GF-D8 (cell line): Measurements from ENCODE around the gene DLG2.
"Not testable (repeated sequence)": the region's sequence is repeated elsewhere in the genome, so short reads cannot be mapped to it uniquely, and the experiment has no call there.

Source experiments
- DNase-seq: peaks from one replicate; lab custom pipeline; 2025; lab: John Stamatoyannopoulos, UW

DLG2 gene

DNA sequence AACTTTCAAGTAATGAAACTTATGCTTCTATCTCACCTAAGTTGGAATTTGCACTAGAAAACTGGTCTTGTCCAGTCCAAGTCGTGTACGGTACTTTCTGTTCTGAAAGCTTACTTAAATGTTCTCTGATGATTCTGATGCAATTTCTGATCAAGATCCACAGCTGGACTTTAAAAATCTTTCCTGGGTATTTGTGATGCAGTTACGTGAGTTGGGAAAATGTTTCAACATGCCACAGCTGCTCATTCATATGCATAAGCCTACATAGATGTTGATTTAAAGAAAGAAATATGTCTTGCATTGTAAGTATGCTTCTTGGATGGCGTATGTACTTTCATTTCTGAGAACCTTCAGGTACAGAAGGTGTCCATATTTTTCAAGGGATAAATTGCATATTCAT is 1847.3 kb downstream of the DLG2 start:
- no peak for DNase-seq

DNA sequence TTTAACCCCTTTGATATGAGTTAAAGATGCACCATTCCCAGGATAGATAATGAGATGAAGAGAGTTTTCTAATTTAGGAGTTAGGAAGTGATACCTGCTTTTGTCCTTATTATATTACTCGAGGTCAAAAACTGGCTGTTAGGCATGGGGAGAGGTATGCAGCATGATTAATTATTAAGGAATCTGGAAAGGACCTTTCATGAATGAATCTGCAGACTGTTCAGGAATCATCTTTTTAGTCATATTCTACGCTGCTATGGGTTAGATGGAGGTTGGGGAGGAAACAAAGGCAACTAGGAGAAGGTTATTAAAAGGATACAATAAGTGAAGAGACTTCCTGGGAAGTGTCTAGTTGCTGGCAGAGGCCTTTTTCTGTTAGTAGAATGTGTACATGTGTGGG is 1848.5 kb downstream of the DLG2 start:
- DNase-seq: no peak

DNA sequence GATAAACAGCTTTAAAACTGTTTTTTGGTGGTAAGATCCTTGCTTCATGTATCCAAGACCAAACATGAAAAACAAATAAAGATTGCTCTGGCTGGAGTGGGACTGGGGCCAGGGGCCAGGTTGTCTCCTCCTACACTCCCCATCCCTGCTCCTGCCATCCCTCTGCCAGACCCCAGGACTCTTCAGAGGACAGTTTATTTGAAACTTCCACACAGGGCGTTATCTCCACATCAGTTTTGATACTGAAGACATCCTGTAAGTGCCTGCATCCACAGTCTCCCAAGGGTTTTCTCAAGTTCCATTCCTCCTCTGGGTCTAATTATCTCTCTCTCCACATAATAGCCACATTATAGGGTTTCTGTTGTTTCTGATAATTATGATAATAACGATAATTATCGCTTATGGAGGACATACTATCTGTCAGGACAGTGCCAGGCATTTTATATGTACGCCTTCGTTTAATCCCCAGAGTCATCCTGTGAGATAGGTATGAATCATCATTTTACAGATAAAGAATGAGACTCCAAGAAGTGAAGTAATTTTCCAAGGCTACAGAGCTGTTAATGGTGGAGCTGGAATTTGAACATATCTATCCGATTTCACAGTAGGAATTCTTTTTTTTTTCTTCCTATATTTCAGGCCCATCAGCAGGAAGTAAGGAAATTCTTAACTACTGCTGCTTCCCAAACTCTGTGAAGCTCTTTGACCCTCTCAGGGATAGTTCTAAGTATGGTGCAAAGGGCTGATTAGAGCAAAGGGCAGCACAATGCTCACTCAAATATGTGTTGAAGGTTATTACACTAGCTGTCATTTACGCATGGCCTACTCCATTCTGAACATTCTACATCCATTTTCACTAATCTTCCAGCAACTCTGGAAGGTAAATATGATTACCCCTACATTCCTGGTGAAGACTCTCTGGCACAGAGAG is 1852.9 kb downstream of the DLG2 start:
- DNase-seq: no peak

DNA sequence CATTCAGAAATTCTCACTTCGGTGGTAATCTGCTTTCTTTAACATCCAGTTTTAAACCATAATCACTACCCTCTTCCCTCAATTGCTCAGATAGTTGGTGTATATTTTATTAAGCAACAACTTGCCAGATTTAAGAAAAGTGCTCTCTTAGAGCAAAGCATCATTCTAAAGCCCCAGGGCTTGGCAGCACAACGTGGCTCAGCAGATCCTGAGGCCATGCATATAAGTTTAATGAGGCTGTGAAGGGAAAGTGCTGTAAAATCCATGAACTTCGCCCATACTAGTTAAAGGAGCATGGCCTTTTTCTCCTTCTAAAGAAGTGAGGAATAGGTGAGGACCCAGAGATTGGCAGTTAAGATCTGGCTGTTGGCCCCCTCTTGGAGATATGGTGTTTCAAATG is 1858.7 kb downstream of the DLG2 start:
- no peak for DNase-seq

DNA sequence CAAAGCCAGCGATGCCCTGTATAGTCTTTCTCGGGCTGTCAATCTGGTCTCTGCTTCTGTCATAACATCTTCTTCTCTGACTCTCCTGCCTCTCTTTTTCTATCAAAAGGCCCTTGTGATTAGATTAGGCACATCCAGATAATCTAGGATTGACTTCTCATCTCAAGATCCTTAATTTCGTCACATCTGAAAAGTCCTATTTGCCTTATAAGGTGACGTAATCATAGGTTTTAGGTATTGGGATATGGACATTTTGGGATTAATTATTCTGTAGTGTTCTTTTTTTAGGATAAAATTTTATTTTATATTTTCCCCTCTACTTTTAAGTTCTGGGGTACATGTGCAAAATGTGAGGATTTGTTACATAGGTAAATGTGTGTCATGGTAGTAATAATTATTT is 1860.2 kb downstream of the DLG2 start:
- DNase-seq: no peak

DNA sequence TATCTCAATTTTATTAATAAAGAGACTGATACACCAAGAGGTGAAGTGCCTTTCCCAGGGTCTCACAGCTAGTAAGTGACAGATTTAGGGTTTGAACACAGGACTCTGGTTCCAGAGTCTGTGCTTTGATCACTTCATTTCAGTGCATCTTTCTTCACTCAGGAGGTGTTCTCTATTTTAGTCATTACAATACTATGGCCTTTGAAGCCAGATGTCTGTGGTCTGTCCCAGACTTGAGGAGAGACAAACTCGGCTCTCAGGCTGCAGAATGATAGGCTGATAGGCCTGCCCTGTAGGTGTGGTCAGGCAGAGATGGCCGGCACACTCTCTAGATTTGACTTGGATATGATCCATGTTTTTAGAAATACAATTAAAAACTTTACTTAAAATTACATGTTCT is 1862.5 kb downstream of the DLG2 start:
- no peak for DNase-seq

DNA sequence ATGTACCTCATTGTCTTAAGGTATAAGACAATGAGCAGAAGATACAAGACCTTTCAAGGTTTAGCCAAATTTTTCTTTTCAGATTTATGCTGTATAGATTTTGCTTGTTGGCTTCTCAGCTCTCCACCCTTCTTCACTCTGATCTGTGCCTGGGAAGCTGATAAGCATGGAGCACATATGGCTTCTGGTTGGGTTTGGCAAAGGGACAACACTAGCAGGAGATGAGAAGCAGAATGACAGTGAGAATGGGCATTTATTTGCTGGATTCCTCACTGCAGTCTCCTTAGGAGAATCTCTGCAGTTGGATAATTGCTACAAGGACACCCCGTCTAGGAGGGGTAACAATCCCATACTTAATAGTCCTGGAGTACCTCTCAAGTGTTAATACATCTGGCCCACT is 1866.2 kb downstream of the DLG2 start:
- DNase-seq: no peak

GRCh38 chr11:83759148-83759547 is 1868.0 kb downstream of the DLG2 start:
- DNase-seq: no peak

DNA sequence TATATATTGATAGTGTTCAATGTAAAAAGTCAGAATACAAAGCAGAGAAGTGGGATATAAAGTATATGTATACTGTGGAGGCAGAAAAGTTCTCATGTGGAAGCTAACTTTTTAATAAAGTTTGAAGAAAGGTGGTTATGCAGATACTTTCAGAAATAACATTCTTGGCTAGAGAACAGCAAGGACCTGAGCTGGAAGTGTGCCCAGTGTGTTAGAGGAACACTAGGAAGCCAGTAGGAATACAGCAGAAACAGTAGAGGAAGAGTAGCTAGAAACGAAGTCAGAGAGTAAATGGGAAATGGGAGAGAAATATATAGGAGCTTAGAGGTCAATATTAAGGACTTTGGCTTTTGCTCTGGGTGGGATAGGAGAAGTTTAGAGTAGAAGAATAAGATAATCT is 1876.1 kb downstream of the DLG2 start:
- DNase-seq: no peak

DNA sequence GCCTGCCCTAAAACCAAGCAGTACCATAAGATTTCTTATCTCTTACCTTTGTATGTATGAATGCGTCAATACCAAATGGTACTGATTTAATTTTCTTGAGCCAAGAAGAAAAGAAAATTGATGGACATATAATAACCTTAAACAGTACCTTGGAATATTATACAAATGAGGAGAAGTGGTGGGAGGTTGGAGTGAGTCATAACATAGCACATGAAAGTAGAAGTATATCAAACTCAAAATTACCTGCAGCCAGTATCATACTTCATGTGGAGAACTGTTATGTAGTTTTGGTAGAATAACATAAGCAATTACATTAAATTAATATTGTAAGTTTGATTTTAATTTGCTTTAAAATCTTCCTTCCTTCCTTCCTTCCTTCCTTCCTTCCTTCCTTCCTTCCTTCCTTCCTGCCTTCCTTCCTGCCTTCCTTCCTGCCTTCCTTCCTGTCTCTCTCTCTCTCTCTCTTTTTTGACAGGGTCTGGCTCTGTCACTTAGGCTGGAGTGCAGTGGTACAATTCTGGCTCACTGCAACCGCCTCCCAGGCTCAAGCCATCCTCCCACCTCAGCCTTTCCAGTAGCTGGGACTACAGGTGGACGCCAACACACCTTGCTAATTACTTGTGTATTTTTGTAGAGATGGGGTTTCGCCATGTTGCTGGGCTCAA is 1880.1 kb downstream of the DLG2 start:
- no peak for DNase-seq

- no peak for DNase-seq
Measured at GRCh38 chr11:83744620-83745192, 1882.4 kb downstream of the DLG2 start.

DNA sequence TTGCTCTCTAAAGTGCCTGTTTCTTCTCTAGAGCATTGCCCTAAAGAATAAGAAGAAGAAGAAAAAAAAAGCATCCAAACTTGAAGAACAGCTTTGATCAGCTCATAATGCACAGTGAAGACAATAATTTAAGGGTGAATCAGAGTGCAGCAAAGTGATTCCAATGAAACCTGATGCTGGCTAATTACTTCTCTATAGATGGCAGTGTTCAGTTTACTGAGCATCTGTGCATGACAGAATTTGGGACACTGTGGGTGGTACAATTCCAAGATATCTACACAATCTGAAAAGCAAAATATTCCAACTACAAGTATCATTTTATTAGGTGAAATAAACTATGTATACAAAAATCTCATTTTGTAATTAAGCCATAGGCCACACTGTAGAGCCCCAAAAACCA is 1890.5 kb downstream of the DLG2 start:
- no peak for DNase-seq

DNA sequence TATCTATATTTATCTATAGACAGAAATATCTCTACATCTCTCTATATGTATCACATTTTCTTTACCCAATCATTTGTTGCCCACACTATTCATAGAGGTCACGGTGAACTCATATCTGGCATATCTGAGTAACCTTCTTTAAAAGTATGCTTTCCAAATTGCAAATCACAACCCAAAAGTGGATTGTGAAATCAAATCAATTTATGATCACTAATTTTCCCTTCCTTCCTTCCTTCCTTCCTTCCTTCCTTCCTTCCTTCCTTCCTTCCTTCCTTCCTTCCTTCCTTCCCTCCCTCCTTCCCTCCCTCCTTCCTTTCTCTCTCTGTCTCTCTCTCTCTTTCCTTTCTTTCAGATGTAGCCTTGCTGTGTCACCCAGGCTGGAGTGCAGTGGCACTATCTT is 1893.0 kb downstream of the DLG2 start:
- no peak for DNase-seq

DNA sequence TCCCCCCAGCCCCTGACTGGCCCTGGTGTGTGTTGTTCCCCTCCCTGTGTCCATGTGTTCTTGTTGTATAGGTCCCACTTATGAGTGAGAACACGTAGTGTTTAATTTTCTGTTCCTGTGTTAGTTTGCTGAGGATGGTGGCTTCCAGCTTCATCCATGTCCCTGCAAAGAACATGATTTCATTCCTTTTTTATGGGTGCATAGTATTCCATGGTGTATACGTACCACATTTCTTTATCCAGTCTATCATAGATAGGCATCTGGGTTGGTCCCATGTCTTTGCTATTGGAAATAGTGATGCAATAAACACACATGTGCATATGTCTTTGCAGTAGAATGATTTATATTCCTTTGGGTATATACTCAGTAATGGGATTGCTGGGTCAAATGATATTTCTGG is 1895.9 kb downstream of the DLG2 start:
- not testable (repeated sequence) for DNase-seq

- DNase-seq: no peak
Measured at GRCh38 chr11:83728281-83728680, 1898.9 kb downstream of the DLG2 start.

GRCh38 chr11:83727251-83727650 is 1899.9 kb downstream of the DLG2 start:
- no peak for DNase-seq

DNA sequence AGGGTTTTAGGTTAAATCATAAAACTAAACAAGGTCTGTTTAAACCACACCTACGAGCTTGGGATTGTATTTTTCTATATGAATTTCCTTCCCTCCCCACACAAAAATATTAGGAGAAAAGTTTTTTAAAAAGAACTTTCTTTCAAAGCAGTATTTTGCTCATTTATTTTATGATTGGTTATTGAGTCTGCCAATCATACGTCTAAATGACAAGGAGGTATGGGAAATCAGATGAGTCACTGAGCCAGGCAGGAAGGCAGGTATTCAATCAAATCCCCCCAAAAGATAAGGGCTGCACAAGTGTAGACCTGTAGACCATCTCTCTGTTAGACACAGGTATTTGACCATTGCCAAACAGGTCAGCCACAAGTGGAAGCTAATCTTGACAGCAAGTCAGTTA is 1900.8 kb downstream of the DLG2 start:
- no peak for DNase-seq

DNA sequence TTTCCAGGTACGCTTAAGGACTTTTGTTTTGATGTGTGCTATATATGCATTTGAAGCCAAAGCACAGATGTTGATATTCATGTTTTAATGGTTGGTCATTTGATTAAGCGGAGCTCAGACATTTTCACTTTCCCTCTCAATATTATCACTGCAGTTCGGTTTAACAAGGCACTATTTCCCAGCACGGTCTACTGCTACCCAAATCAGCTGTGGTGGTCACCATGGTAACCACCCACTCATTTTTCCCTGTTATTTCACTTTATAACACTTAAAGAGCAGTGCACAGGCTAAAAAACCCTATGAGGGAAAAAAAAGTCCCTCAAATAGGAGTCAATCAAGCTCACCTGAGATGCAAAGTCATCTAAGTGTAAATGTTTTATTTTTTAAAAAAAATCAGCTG is 1901.4 kb downstream of the DLG2 start:
- DNase-seq: no peak

- no peak for DNase-seq
Measured at GRCh38 chr11:83725269-83725560, 1901.9 kb downstream of the DLG2 start.

DNA sequence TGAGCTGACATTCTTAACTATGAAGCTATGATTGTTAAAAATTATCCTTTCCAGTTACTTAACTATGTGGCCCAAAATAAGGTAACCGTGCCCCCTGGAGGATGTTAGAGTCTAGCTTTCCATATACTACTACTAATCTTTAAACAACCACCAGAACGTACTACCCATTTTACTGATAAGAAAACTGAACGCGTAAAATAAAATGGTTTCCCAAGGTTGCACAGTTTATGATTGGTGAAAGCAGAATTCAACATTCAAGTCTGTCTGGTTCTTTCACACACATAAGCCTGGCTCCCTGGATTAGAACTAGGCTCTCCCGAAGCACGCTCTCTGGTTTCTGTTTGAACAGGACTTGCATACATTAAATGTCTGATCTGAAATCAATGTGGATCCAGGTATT is 1903.1 kb downstream of the DLG2 start:
- DNase-seq: no peak

DNA sequence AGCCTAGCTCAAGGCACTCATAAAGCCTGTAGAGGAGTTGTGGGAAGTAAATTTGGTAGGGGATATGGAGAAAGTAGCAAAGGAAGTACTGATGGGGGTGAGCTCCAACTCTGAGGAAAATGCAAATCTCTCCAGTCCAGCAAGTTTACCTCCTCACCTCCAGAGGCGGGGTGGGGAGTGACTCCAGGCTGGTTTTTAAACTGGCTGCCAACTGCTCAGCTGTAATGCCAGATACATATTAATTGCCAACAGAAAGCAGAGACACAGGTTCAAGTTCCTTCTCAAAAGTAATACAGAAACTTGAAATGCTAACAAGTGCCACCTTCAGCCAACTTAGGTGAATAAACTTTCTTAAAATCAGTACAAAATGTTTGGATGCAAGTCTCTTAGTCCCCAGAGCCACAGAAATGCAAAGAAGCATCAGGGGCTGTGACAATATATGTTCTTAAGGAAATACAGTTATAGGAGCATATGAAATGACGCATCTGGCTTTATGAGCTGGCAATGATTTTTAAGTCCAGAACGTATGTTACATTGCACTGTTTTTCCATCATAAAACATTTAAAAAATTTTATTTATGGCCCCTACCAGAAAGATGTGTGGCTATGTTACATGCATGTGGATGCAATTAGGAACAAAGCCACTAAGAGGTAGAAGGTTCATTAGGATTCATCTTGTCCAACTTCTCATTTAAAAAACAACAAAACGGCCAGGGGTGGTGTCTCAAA is 1904.6 kb downstream of the DLG2 start:
- DNase-seq: no peak

DNA sequence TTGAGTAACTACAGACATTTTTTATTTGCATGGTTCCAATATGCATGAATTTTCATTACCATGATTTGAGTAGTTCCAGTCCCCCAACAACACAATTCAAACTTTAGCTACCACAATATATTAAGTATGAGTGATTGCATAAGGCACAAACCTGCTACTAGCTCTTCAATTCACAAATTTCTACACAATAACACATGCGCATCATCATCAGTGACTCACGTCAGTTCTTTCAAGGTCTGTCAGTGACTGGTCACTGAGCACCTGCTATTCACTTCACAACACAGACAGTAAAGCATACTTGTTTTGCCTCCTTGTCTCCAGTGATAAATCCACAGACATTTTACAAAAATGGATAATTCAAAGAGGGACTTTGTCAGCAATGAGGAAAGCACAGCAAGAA is 1905.9 kb downstream of the DLG2 start:
- DNase-seq: no peak

GRCh38 chr11:83720675-83721074 is 1906.5 kb downstream of the DLG2 start:
- DNase-seq: no peak
